H9 (cell line): ENCODE measurements around the gene FBXO28. TPM values are rescaled to one million over a fixed set of nuclear protein-coding genes. Genes with fewer than 3 reads are reported as not detected.

Source experiments
- DNase-seq: peaks from one replicate; pipeline ENCODE4 v3.0.0-alpha.2; 2017
- H2AFZ ChIP-seq: one replicate; pipeline ENCODE4 v1.6.1; 2013; ENCODE audit warnings: mild to moderate bottlenecking, low read length, control low read depth, moderate library complexity
- H2AK5ac ChIP-seq: 2 replicates; pipeline ENCODE4 v1.6.1; 2013; ENCODE audit warnings: low read length, control low read depth, mixed read lengths; ENCODE audit not compliant: insufficient read length
- H2BK120ac ChIP-seq: one replicate; pipeline ENCODE4 v1.6.1; 2013; ENCODE audit warnings: low read depth, mild to moderate bottlenecking, low read length, control low read depth, inconsistent platforms; ENCODE audit not compliant: poor library complexity, severe bottlenecking
- H2BK12ac ChIP-seq: 2 replicates; pipeline ENCODE4 v1.6.1; 2013; ENCODE audit warnings: low read length, control low read depth, mixed read lengths, low read depth; ENCODE audit not compliant: insufficient read length
- H2BK15ac ChIP-seq: 2 replicates; pipeline ENCODE4 v1.6.1; 2013; ENCODE audit warnings: low read depth, low read length, control low read depth
- H2BK20ac ChIP-seq: one replicate; pipeline ENCODE4 v1.6.1; 2013; ENCODE audit warnings: low read depth, mild to moderate bottlenecking, low read length, control low read depth, inconsistent platforms; ENCODE audit not compliant: poor library complexity, severe bottlenecking
- H2BK5ac ChIP-seq: 2 replicates; pipeline ENCODE4 v1.6.1; 2013; ENCODE audit warnings: low read length, control low read depth, mixed read lengths; ENCODE audit not compliant: insufficient read length
- H3K14ac ChIP-seq: 2 replicates; pipeline ENCODE4 v1.6.1; 2013; ENCODE audit warnings: low read length, control low read depth; ENCODE audit not compliant: insufficient read depth
- H3K18ac ChIP-seq: 2 replicates; pipeline ENCODE4 v1.6.1; 2013; ENCODE audit warnings: low read depth, mild to moderate bottlenecking, mixed read lengths, low read length, control low read depth; ENCODE audit not compliant: insufficient read length
- H3K23ac ChIP-seq: 2 replicates; pipeline ENCODE4 v1.6.1; 2013; ENCODE audit warnings: low read length, control low read depth, mixed read lengths, low read depth; ENCODE audit not compliant: insufficient read length
- H3K23me2 ChIP-seq: 2 replicates; pipeline ENCODE4 v1.6.1; 2013; ENCODE audit warnings: low read depth, mild to moderate bottlenecking, mixed read lengths, low read length, control low read depth; ENCODE audit not compliant: insufficient read length, poor library complexity, severe bottlenecking
- H3K27ac ChIP-seq: 2 replicates; pipeline ENCODE4 v1.5.1; 2013; ENCODE audit warnings: low read length, control low read depth, mixed read lengths, low read depth; ENCODE audit not compliant: insufficient read length
- H3K27me3 ChIP-seq: 2 replicates; pipeline ENCODE4 v1.6.1; 2013; ENCODE audit warnings: low read length, control low read depth, inconsistent platforms; ENCODE audit not compliant: insufficient read depth
- H3K4ac ChIP-seq: 2 replicates; pipeline ENCODE4 v1.6.1; 2013; ENCODE audit warnings: low read depth, mild to moderate bottlenecking, control low read depth, inconsistent platforms, low read length, moderate library complexity
- H3K4me1 ChIP-seq: 2 replicates; pipeline ENCODE4 v1.6.1; 2013; ENCODE audit warnings: low read length, control low read depth, inconsistent platforms; ENCODE audit not compliant: insufficient read depth
- H3K4me2 ChIP-seq: 2 replicates; pipeline ENCODE4 v1.6.1; 2013; ENCODE audit warnings: low read length, control low read depth, mixed read lengths; ENCODE audit not compliant: insufficient read length, insufficient read depth
- H3K56ac ChIP-seq: 2 replicates; pipeline ENCODE4 v1.6.1; 2013; ENCODE audit warnings: low read depth, mild to moderate bottlenecking, mixed read lengths, low read length, control low read depth; ENCODE audit not compliant: insufficient read length
- H3K79me1 ChIP-seq: 2 replicates; pipeline ENCODE4 v1.6.1; 2013; ENCODE audit warnings: low read depth, mild to moderate bottlenecking, moderate library complexity, low read length, control low read depth, inconsistent platforms; ENCODE audit not compliant: insufficient read depth, poor library complexity, severe bottlenecking
- H3K79me2 ChIP-seq: 2 replicates; pipeline ENCODE4 v1.6.1; 2013; ENCODE audit warnings: low read length, control low read depth, inconsistent platforms; ENCODE audit not compliant: insufficient read depth
- H3K9ac ChIP-seq: 2 replicates; pipeline ENCODE4 v1.6.1; 2013; ENCODE audit warnings: low read length, control low read depth, mixed read lengths; ENCODE audit not compliant: insufficient read length; ENCODE audit errors: extremely low read depth
- H3K9me3 ChIP-seq: one replicate; pipeline ENCODE4 v1.6.1; 2013; ENCODE audit warnings: low read depth, low read length, inconsistent platforms; ENCODE audit not compliant: control insufficient read depth
- H3T11ph ChIP-seq: one replicate; pipeline ENCODE4 v1.6.1; 2013; ENCODE audit warnings: mild to moderate bottlenecking, low read length, control low read depth, inconsistent platforms
- H4K20me1 ChIP-seq: one replicate; pipeline ENCODE4 v1.6.1; 2013; ENCODE audit not compliant: control insufficient read depth, insufficient read length, insufficient read depth
- H4K5ac ChIP-seq: 2 replicates; pipeline ENCODE4 v1.6.1; 2013; ENCODE audit warnings: low read depth, mild to moderate bottlenecking, mixed read lengths, low read length, control low read depth; ENCODE audit not compliant: insufficient read length
- H4K8ac ChIP-seq: replicated peaks from 2 replicates; pipeline ENCODE4 v1.6.1; 2013; ENCODE audit warnings: low read length, control low read depth, mixed read lengths, low read depth; ENCODE audit not compliant: insufficient read length
- H4K91ac ChIP-seq: 2 replicates; pipeline ENCODE4 v1.6.1; 2013; ENCODE audit warnings: low read depth, mild to moderate bottlenecking, moderate library complexity, mixed read lengths, low read length, control low read depth; ENCODE audit not compliant: insufficient read length
- H3K27ac Mint-ChIP-seq, 3 experiments: 2 replicates in 2 of 3; 3 replicates in 1 of 3; pipeline ENCODE4 v1.8.0; 2020 to 2021; ENCODE audit warnings: mixed read lengths in 3 of 3, mild to moderate bottlenecking in 1 of 3, moderate library complexity in 1 of 3
- H3K27me3 Mint-ChIP-seq: 2 replicates; pipeline ENCODE4 v1.8.0; 2021; ENCODE audit warnings: low read depth, mild to moderate bottlenecking, moderate library complexity, mixed read lengths
- H3K36me3 Mint-ChIP-seq, 3 experiments: 2 replicates in 2 of 3; 3 replicates in 1 of 3; pipeline ENCODE4 v1.8.0; 2020 to 2021; ENCODE audit warnings: low read depth in 3 of 3, mixed read lengths in 3 of 3; ENCODE audit not compliant: insufficient read depth in 1 of 3
- H3K4me1 Mint-ChIP-seq, 2 experiments: 2 replicates each; pipeline ENCODE4 v1.8.0; 2020; ENCODE audit warnings: mixed read lengths in 2 of 2
- H3K4me3 Mint-ChIP-seq, 2 experiments: 2 replicates in 1 of 2; 3 replicates in 1 of 2; pipeline ENCODE4 v1.8.0; 2020 to 2021; ENCODE audit warnings: mild to moderate bottlenecking in 2 of 2, mixed read lengths in 2 of 2, moderate library complexity in 1 of 2
- H3K9me3 Mint-ChIP-seq, 2 experiments: 2 replicates in 1 of 2; 3 replicates in 1 of 2; pipeline ENCODE4 v1.8.0; 2020; ENCODE audit warnings: mild to moderate bottlenecking in 2 of 2, mixed read lengths in 2 of 2, moderate library complexity in 1 of 2
- CTCF ChIP-seq: fragments of 200-600 bp; sonication (generic); conservative IDR thresholded peaks from 3 replicates; pipeline ENCODE4 v1.8.0; 2021; ENCODE audit warnings: antibody characterized with exemption, mild to moderate bottlenecking
- WGBS: extraction: QIAGEN DNeasy Blood & Tissue Kit; methylation state at CpG from one replicate; pipeline ENCODE4 v1.1.7; 2013; ENCODE audit warnings: missing lambda C conversion rate, low lambda C conversion rate, mixed read lengths; ENCODE audit not compliant: insufficient read length; ENCODE audit errors: extremely low coverage; 5-methylcytosine and 5-hydroxymethylcytosine counted together
- total RNA-seq: library from RNA; stranded (reverse); gene quantifications from 2 replicates; pipeline ENCODE4 v1.2.1, GENCODE V29; 2021

Gene FBXO28
- total RNA-seq, 1 experiment from 2014 or later: 55.0 TPM

GRCh38 chr1:224199679-224200078 lies 85.8 kb downstream of the FBXO28 start:
- Mint-ChIP-seq H3K27me3 (no peaks in the 10 kb centered on the region), H3K27ac (peak overlapping the region; percentile 29 to 85 (median 79); a peak in 4 of 7 replicates), H3K4me3 (no peak overlapping the region), H3K9me3 (no peaks in the 10 kb centered on the region), H3K36me3 (peaks cover 4 to 8% (median 8%) of the 10 kb centered on the region in 3 experiments; a peak in 5 of 7 replicates), H3K4me1 (peaks cover 15 to 29% of the 10 kb centered on the region in 2 experiments)
- WGBS: no CpG with 5 or more reads among the region's 2 CpGs
- Histone ChIP-seq H3K9ac (no peak overlapping the region), H3K27me3 (no peaks in the 10 kb centered on the region), H2BK5ac (no peak overlapping the region), H3K4me2 (no peak overlapping the region), H2BK12ac (no peak overlapping the region), H4K91ac (no peak overlapping the region), H3K23me2 (no peaks in the 10 kb centered on the region), H2BK15ac (no peak overlapping the region), H3K23ac (no peak overlapping the region), H2AFZ (no peak overlapping the region), H3K4ac (no peak overlapping the region), H3K9me3 (no peaks in the 10 kb centered on the region), H4K5ac (no peak overlapping the region), H4K20me1 (no peaks in the 10 kb centered on the region), H2BK20ac (no peak overlapping the region), H3K79me2 (no peaks in the 10 kb centered on the region), H2AK5ac (no peak overlapping the region), H3K18ac (no peak overlapping the region), H3K14ac (no peak overlapping the region), H3T11ph (no peak overlapping the region), H3K4me1 (peaks cover 3% of the 10 kb centered on the region; the same call in 1 of the 2 replicates), H3K56ac (no peak overlapping the region), H3K27ac (no peak overlapping the region), H3K79me1 (no peaks in the 10 kb centered on the region), H2BK120ac (no peak overlapping the region), H4K8ac (no peak overlapping the region)
- DNase-seq: no peak
- TF ChIP-seq CTCF: no peak
